ENCODE data around the gene FIZ1.

Gene FIZ1

GRCh38 chr19:55644842-55645511 lies 45.7 kb upstream of the FIZ1 start:
- DNase-seq (ENCODE audit: low spot score): no peak
- no peak for TF ChIP-seq CTCF (IDR thresholded peaks at IDR 0.05)
- Histone ChIP-seq H3K27ac (no peak overlapping the region), H3K4me3 (no peak overlapping the region)

- peak overlapping the region; percentile 85 to 95 for H3K27ac ChIP-seq
- DNase-seq (ENCODE audit: low spot score): peak; percentile 75
- TF ChIP-seq CTCF (IDR thresholded peaks at IDR 0.05): no peak
- H3K4me3 ChIP-seq: peak overlapping the region; percentile 87
Measured at GRCh38 chr19:55644191-55644833, 45.0 kb upstream of the FIZ1 start.

GRCh38 chr19:55643887-55644176 lies 44.5 kb upstream of the FIZ1 start:
- DNase-seq (ENCODE audit: low spot score): no peak
- H3K27ac ChIP-seq: peak overlapping the region; percentile 85 to 95
- TF ChIP-seq CTCF (IDR thresholded peaks at IDR 0.05): no peak
- peak overlapping the region; percentile 87 for H3K4me3 ChIP-seq

GRCh38 chr19:55643003-55643886 lies 43.9 kb upstream of the FIZ1 start, which contains the start of gene ZNF581:
Gene ZNF581 (plus strand): TSS chr19:55643649. CDS start chr19:55644572, 923 bp downstream.
- peak; percentile 84 for DNase-seq (ENCODE audit: low spot score)
- no peak for TF ChIP-seq CTCF (IDR thresholded peaks at IDR 0.05)
- H3K27ac ChIP-seq: peak within 1 kb of the TSS; percentile 85 to 95
- H3K4me3 ChIP-seq: peak within 1 kb of the TSS; percentile 87

- Histone ChIP-seq H3K27ac (peak overlapping the region; percentile 85 to 95), H3K4me3 (peak overlapping the region; percentile 87)
- DNase-seq (ENCODE audit: low spot score): no peak
- TF ChIP-seq CTCF (IDR thresholded peaks at IDR 0.05): no peak
Measured at GRCh38 chr19:55642153-55643002, 43.1 kb upstream of the FIZ1 start.

GRCh38 chr19:55641426-55642152 lies 42.3 kb upstream of the FIZ1 start:
- TF ChIP-seq CTCF (IDR thresholded peaks at IDR 0.05): no peak
- Histone ChIP-seq H3K4me3 (peak overlapping the region; percentile 87), H3K27ac (peak overlapping the region; percentile 85 to 95)
- DNase-seq (ENCODE audit: low spot score): peak; percentile 72
